MM.1S (cell line): Measurements from ENCODE around the gene ZNF628.

ENCODE experiments used
- DNase-seq: peaks from one replicate; pipeline ENCODE4 v3.0.0-alpha.2; 2015
- H2AFZ ChIP-seq: fragments of 300-600 bp; sonication (generic); 2 replicates; pipeline ENCODE4 v1.6.0; 2016; ENCODE audit warnings: antibody characterized with exemption, low read length
- H3F3A ChIP-seq: fragments of 300-600 bp; sonication (generic); 2 replicates; pipeline ENCODE4 v1.6.1; 2016; ENCODE audit warnings: mild to moderate bottlenecking, antibody characterized with exemption, low read length, moderate library complexity, mixed read lengths; ENCODE audit not compliant: insufficient read depth
- H3K27ac ChIP-seq: fragments of 300-600 bp; sonication (generic); 2 replicates; pipeline ENCODE4 v1.5.1; 2016; ENCODE audit warnings: mild to moderate bottlenecking, low read length
- H3K27me3 ChIP-seq: fragments of 300-600 bp; sonication (generic); replicated peaks from 2 replicates; pipeline ENCODE4 v1.6.0; 2016; ENCODE audit warnings: low read length; ENCODE audit not compliant: insufficient read depth
- H3K36me3 ChIP-seq: fragments of 300-600 bp; sonication (generic); replicated peaks from 2 replicates; pipeline ENCODE4 v1.6.1; 2016; ENCODE audit warnings: mild to moderate bottlenecking, low read length, mixed read lengths; ENCODE audit not compliant: insufficient read depth
- H3K4me1 ChIP-seq: fragments of 300-600 bp; sonication (generic); 2 replicates; pipeline ENCODE4 v1.6.1; 2016; ENCODE audit warnings: low read length, mixed read lengths
- H3K4me2 ChIP-seq: fragments of 300-600 bp; sonication (generic); 2 replicates; pipeline ENCODE4 v1.6.0; 2016; ENCODE audit warnings: low read depth, low read length
- H3K4me3 ChIP-seq: fragments of 300-600 bp; sonication (generic); 2 replicates; pipeline ENCODE4 v1.5.1; 2016; ENCODE audit warnings: low read length, mixed read lengths
- H3K79me2 ChIP-seq: fragments of 300-600 bp; sonication (generic); 2 replicates; pipeline ENCODE4 v1.6.1; 2016; ENCODE audit warnings: mixed run types, low read length, mixed read lengths
- H3K9ac ChIP-seq: fragments of 300-600 bp; sonication (generic); 2 replicates; pipeline ENCODE4 v1.6.1; 2016; ENCODE audit warnings: low read length, mixed read lengths
- H3K9me2 ChIP-seq: fragments of 300-600 bp; sonication (generic); replicated peaks from 2 replicates; pipeline ENCODE4 v1.6.1; 2016; ENCODE audit warnings: mild to moderate bottlenecking, low read length, mixed read lengths; ENCODE audit not compliant: insufficient read depth
- H3K9me3 ChIP-seq: fragments of 300-600 bp; sonication (generic); replicated peaks from 2 replicates; pipeline ENCODE4 v1.6.1; 2016; ENCODE audit warnings: mild to moderate bottlenecking, low read length, mixed read lengths; ENCODE audit not compliant: insufficient read depth
- H4K20me1 ChIP-seq: fragments of 300-600 bp; sonication (generic); 2 replicates; pipeline ENCODE4 v1.6.1; 2016; ENCODE audit warnings: mild to moderate bottlenecking, low read length, moderate library complexity, mixed read lengths; ENCODE audit not compliant: insufficient read depth
- CTCF ChIP-seq: fragments of 300-600 bp; sonication (generic); IDR thresholded peaks from 2 replicates; pipeline ENCODE4 v1.5.1; 2016; ENCODE audit warnings: antibody characterized with exemption, low read length, mixed read lengths
- EZH2 ChIP-seq: fragments of 300-600 bp; sonication (generic); optimal IDR thresholded peaks from 2 replicates; pipeline ENCODE3; 2017; ENCODE audit warnings: low read depth, mild to moderate bottlenecking, antibody characterized with exemption, low read length, mixed read lengths
- EZH2phosphoT487 ChIP-seq: fragments of 300-600 bp; sonication (generic); IDR thresholded peaks from 2 replicates; pipeline ENCODE4 v1.6.1; 2018; ENCODE audit warnings: antibody characterized with exemption, low read length

The ZNF628 gene

DNA sequence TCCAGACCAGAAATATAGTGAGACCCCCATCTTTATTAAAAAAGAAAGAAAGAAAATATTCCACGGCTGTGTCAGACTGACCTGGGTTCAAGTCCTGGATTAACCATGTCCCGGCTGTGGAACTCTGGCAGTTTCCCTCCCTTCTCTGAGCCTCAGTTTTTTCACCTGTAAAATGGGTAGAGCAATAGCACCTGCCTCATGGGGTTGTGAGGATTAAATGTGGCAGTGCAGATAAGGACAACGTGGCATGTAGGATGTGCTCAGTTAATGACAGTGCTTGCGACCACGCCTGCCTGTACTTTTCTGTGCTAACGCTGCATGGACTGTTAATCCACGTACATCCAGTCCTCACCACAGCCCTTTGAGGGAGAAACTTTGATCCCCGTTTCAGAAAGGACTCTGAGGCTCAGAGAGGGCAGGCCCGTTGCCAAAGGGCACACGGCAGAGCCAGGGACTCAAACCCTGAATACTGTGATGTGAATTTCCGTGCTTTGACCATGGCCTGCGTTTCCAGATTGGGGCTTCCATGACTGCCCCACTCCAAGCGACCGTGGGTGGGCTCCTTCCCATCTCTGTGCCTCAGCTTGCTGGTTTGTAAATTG is 44.4 kb downstream of the ZNF628 start:
- no peak overlapping the region for H2AFZ ChIP-seq
- no peaks in the 10 kb centered on the region for H3K4me1 ChIP-seq
- H3K9me3 ChIP-seq: no peaks in the 10 kb centered on the region
- no peaks in the 10 kb centered on the region for H3F3A ChIP-seq
- no peak overlapping the region for H3K4me3 ChIP-seq
- no peak overlapping the region for H3K9ac ChIP-seq
- no peaks in the 10 kb centered on the region for H3K36me3 ChIP-seq
- no peaks in the 10 kb centered on the region for H4K20me1 ChIP-seq
- H3K9me2 ChIP-seq: no peaks in the 10 kb centered on the region
- no peak for DNase-seq
- peaks cover 69% of the 10 kb centered on the region for H3K27me3 ChIP-seq
- no peaks in the 10 kb centered on the region for H3K79me2 ChIP-seq
- TF ChIP-seq EZH2 (no peak), CTCF (no peak), EZH2phosphoT487 (no peak)
- H3K4me2 ChIP-seq: no peak overlapping the region
- H3K27ac ChIP-seq: no peak overlapping the region

- Histone ChIP-seq H3K9me3 (no peaks in the 10 kb centered on the region), H3K4me1 (no peaks in the 10 kb centered on the region), H3F3A (no peaks in the 10 kb centered on the region), H2AFZ (no peak overlapping the region), H3K4me3 (no peak overlapping the region), H3K79me2 (no peaks in the 10 kb centered on the region), H3K27me3 (peaks cover 65% of the 10 kb centered on the region), H4K20me1 (no peaks in the 10 kb centered on the region), H3K4me2 (no peak overlapping the region), H3K36me3 (no peaks in the 10 kb centered on the region), H3K27ac (no peak overlapping the region), H3K9ac (no peak overlapping the region), H3K9me2 (no peaks in the 10 kb centered on the region)
- TF ChIP-seq CTCF (no peak), EZH2 (no peak), EZH2phosphoT487 (no peak)
- no peak for DNase-seq
Observed at GRCh38 chr19:55525289-55526101, 49.1 kb downstream of the ZNF628 start.

DNA sequence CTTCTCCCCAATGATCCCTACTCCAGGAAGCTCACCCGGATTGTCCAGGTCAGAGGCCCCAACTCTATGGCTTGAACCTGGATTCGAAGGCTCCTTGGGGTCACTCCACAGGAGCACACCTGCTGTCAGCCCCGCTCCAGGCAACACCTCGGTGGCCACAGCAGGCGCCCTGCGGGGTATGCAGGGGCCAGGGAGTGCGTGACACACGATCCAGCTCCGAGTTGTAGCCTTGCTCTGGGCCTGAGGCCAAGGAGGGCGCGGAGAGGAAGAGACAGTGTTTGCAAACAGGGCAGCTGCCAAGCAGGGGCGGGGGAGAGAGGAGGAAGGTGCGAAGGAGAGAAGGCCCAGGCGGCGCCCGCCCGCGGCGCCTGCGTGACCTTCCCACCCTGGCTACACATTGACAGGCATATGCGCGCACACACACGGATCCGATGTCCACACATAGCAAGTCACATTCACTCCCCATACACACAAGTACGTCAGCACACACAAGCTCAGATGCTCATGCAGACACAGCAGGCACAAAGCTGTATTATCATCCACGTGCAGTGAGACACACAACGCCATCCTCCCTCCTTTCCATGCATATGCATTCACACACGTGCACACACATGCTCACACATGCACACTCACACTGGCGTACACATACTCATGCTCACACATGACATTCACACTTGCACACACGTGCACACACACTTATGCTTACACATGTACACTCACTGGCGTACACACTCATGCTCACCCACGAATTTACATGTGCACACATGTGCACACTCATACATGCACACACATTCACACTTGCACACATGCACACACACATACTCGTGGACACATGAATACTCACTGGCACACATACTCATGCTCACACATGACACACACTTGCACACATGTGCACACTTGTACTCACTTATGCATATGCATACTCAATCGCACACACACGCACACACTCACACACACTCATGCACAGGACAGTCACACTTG is 50.1 kb downstream of the ZNF628 start:
- Histone ChIP-seq H3K4me1 (no peaks in the 10 kb centered on the region), H3K27me3 (peaks cover 63% of the 10 kb centered on the region), H3F3A (no peaks in the 10 kb centered on the region), H3K4me3 (no peak overlapping the region), H3K27ac (no peak overlapping the region), H3K9me2 (no peaks in the 10 kb centered on the region), H3K36me3 (no peaks in the 10 kb centered on the region), H4K20me1 (no peaks in the 10 kb centered on the region), H2AFZ (no peak overlapping the region), H3K4me2 (no peak overlapping the region), H3K9ac (no peak overlapping the region), H3K79me2 (no peaks in the 10 kb centered on the region), H3K9me3 (no peaks in the 10 kb centered on the region)
- TF ChIP-seq EZH2 (no peak), EZH2phosphoT487 (no peak), CTCF (no peak)
- no peak for DNase-seq
